Measurements from ENCODE around the gene ELAVL4. TPM values are rescaled to one million over a fixed set of nuclear protein-coding genes. Genes with fewer than 3 reads are reported as not detected.

ELAVL4 gene
- total and polyA plus RNA-seq, 2 donors (not counting 3 experiments of a cell fraction or from before 2014, with no cell fraction given) = not detected

- BruUV-seq (replicated peaks) = no TSS peak
- Histone ChIP-seq H3K9ac (replicated peaks; ENCODE audit: extremely low read depth, insufficient read depth, low read length) (no peak overlapping the region), H2AFZ (ENCODE audit: low read depth, low read length) (no peak overlapping the region), H3K27ac (ENCODE audit: insufficient read depth, low read depth, low read length) (no peak overlapping the region), H4K20me1 (replicated peaks; ENCODE audit: control insufficient read depth, extremely low read depth, insufficient read depth, low read length) (no peaks in the 10 kb centered on the region), H3K36me3 (ENCODE audit: control insufficient read depth in 2 of 2, extremely low read depth in 1 of 2, insufficient read depth in 2 of 2, low read length in 2 of 2) (no peaks in the 10 kb centered on the region), H3K27me3 (ENCODE audit: control insufficient read depth in 2 of 2, insufficient read depth in 2 of 2, low read length in 2 of 2) (no peaks in the 10 kb centered on the region), H3K9me3 (replicated peaks; ENCODE audit: control insufficient read depth, insufficient read depth, low read length) (no peaks in the 10 kb centered on the region), H3K4me1 (ENCODE audit: control insufficient read depth, extremely low read depth, insufficient read depth, low read length) (no peaks in the 10 kb centered on the region), H3K4me2 (ENCODE audit: insufficient read depth, low read length) (no peak overlapping the region), H3K79me2 (ENCODE audit: control insufficient read depth, insufficient read depth, low read length) (no peaks in the 10 kb centered on the region), H3K9me1 (replicated peaks; ENCODE audit: control insufficient read depth, extremely low read depth, insufficient read depth, low read length) (no peaks in the 10 kb centered on the region), H3K4me3 (replicated peaks in 1 of 3; ENCODE audit: insufficient read depth in 1 of 3, low read depth in 1 of 3, low read length in 3 of 3) (no peak overlapping the region)
- FAIRE-seq (no peak), DNase-seq (ENCODE audit: low read depth, low spot score) (no peak)
- dilution Hi-C loops (cut with MboI; ENCODE audit: extremely low pct_ligation_motif_present, low sequenced_read_pairs) = no loop called here
- ChIA-PET CTCF (no interaction called here), POLR2A (no interaction called here)
- TF ChIP-seq POLR2AphosphoS5 (IDR thresholded peaks at IDR 0.05; ENCODE audit: insufficient read depth, low read depth, low read length) (no peak), GATA2 (IDR thresholded peaks at IDR 0.05; ENCODE audit: insufficient read depth, insufficient read length, low read depth, low read length) (no peak), MYC (IDR thresholded peaks at IDR 0.05; ENCODE audit: low read depth, low read length) (no peak), POLR2A (IDR thresholded peaks at IDR 0.05; ENCODE audit: low read depth, low read length) (no peak), MAX (IDR thresholded peaks at IDR 0.05; ENCODE audit: insufficient read depth, insufficient read length) (no peak), EZH2 (IDR thresholded peaks at IDR 0.05; ENCODE audit: borderline replicate concordance, low read depth, low read length, severe bottlenecking) (no peak), JUN (IDR thresholded peaks at IDR 0.05; ENCODE audit: borderline replicate concordance, insufficient read depth, insufficient read length, low read depth) (no peak), FOS (IDR thresholded peaks at IDR 0.05; ENCODE audit: borderline replicate concordance, insufficient read depth, low read length) (no peak)
- intact Hi-C loops (cut with micrococcal nuclease) = no loop called here
Measured at GRCh38 chr1:50193002-50193401, 84.3 kb downstream of the ELAVL4 start.

DNA sequence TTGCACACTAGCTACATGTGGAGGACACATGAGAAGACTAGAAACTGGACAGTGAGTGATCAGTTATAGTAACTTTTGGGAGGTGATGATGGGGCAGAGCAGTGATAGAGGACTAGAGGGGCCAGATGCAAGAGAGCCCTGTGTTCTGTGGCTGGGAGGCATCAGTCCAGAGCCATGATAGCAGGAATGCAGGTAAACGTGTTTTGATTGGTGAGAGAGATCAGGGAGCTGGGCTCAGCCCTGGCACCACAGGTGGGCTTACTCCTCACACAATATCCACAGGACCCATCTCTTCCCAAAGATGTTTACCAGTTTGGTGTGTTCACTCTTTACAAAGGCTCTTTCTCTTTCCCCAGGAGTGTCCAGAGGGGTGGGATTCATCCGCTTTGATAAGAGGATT, 86.5 kb downstream of the ELAVL4 start:
- Histone ChIP-seq H3K4me3 (replicated peaks in 1 of 3; ENCODE audit: insufficient read depth in 1 of 3, low read depth in 1 of 3, low read length in 3 of 3) (no peak overlapping the region), H3K9ac (replicated peaks; ENCODE audit: extremely low read depth, insufficient read depth, low read length) (no peak overlapping the region), H3K27ac (ENCODE audit: insufficient read depth, low read depth, low read length) (no peak overlapping the region), H3K9me3 (replicated peaks; ENCODE audit: control insufficient read depth, insufficient read depth, low read length) (no peaks in the 10 kb centered on the region), H3K4me2 (ENCODE audit: insufficient read depth, low read length) (no peak overlapping the region), H3K4me1 (ENCODE audit: control insufficient read depth, extremely low read depth, insufficient read depth, low read length) (no peaks in the 10 kb centered on the region), H3K9me1 (replicated peaks; ENCODE audit: control insufficient read depth, extremely low read depth, insufficient read depth, low read length) (no peaks in the 10 kb centered on the region), H4K20me1 (replicated peaks; ENCODE audit: control insufficient read depth, extremely low read depth, insufficient read depth, low read length) (no peaks in the 10 kb centered on the region), H3K36me3 (ENCODE audit: control insufficient read depth in 2 of 2, extremely low read depth in 1 of 2, insufficient read depth in 2 of 2, low read length in 2 of 2) (no peaks in the 10 kb centered on the region), H2AFZ (ENCODE audit: low read depth, low read length) (no peak overlapping the region), H3K79me2 (ENCODE audit: control insufficient read depth, insufficient read depth, low read length) (no peaks in the 10 kb centered on the region), H3K27me3 (ENCODE audit: control insufficient read depth in 2 of 2, insufficient read depth in 2 of 2, low read length in 2 of 2) (no peaks in the 10 kb centered on the region)
- POLR2A ChIA-PET = no interaction called here
- DNase-seq (ENCODE audit: low read depth, low spot score) = no peak
- dilution Hi-C loops (cut with MboI; ENCODE audit: extremely low pct_ligation_motif_present, low sequenced_read_pairs) = no loop called here
- TF ChIP-seq GATA2 (IDR thresholded peaks at IDR 0.05; ENCODE audit: insufficient read depth, insufficient read length, low read depth, low read length) = no peak
- no peak for TF ChIP-seq MYC (IDR thresholded peaks at IDR 0.05; ENCODE audit: low read depth, low read length)
- no peak for TF ChIP-seq MAX (IDR thresholded peaks at IDR 0.05; ENCODE audit: insufficient read depth, insufficient read length)
- TF ChIP-seq, protein P1, sequence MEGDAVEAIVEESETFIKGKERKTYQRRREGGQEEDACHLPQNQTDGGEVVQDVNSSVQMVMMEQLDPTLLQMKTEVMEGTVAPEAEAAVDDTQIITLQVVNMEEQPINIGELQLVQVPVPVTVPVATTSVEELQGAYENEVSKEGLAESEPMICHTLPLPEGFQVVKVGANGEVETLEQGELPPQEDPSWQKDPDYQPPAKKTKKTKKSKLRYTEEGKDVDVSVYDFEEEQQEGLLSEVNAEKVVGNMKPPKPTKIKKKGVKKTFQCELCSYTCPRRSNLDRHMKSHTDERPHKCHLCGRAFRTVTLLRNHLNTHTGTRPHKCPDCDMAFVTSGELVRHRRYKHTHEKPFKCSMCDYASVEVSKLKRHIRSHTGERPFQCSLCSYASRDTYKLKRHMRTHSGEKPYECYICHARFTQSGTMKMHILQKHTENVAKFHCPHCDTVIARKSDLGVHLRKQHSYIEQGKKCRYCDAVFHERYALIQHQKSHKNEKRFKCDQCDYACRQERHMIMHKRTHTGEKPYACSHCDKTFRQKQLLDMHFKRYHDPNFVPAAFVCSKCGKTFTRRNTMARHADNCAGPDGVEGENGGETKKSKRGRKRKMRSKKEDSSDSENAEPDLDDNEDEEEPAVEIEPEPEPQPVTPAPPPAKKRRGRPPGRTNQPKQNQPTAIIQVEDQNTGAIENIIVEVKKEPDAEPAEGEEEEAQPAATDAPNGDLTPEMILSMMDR (IDR thresholded peaks at IDR 0.05; ENCODE audit: extremely low read depth in 1 of 2, insufficient read depth in 1 of 2, low read depth in 1 of 2, low read length in 2 of 2) = no peak
- TF ChIP-seq POLR2A (IDR thresholded peaks at IDR 0.05; ENCODE audit: low read depth, low read length) = no peak
- TF ChIP-seq POLR2AphosphoS5 (IDR thresholded peaks at IDR 0.05; ENCODE audit: insufficient read depth, low read depth, low read length) = no peak
- TF ChIP-seq JUN (IDR thresholded peaks at IDR 0.05; ENCODE audit: borderline replicate concordance, insufficient read depth, insufficient read length, low read depth) = no peak
- no peak for TF ChIP-seq EZH2 (IDR thresholded peaks at IDR 0.05; ENCODE audit: borderline replicate concordance, low read depth, low read length, severe bottlenecking)
- no peak for TF ChIP-seq FOS (IDR thresholded peaks at IDR 0.05; ENCODE audit: borderline replicate concordance, insufficient read depth, low read length)
- intact Hi-C loops (cut with micrococcal nuclease) = no loop called here
- FAIRE-seq = no peak
- no TSS peak for BruUV-seq (replicated peaks)
- CTCF ChIA-PET = no interaction called here
